GM18858 (cell line): ENCODE data around the gene SFTPB.

Experiments
- ATAC-seq: cut with Tn5 transposase; IDR thresholded peaks from one replicate; pipeline ENCODE4 v1.9.1; 2021; ENCODE audit not compliant: unreplicated experiment

Gene SFTPB

GRCh38 chr2:85702800-85703199, 34.8 kb upstream of the SFTPB start:
- ATAC-seq, result no peak

- ATAC-seq, result no peak
Measured at GRCh38 chr2:85702172-85702571, 34.2 kb upstream of the SFTPB start.

GRCh38 chr2:85699325-85699724, 31.3 kb upstream of the SFTPB start:
- no peak for ATAC-seq

GRCh38 chr2:85698880-85699254, 30.9 kb upstream of the SFTPB start:
- no peak for ATAC-seq

GRCh38 chr2:85698184-85698879, 30.3 kb upstream of the SFTPB start:
- no peak for ATAC-seq

GRCh38 chr2:85697716-85698115, 29.7 kb upstream of the SFTPB start:
- ATAC-seq, result no peak

GRCh38 chr2:85697096-85697495, 29.1 kb upstream of the SFTPB start:
- ATAC-seq, result no peak

- ATAC-seq, result no peak
Measured at GRCh38 chr2:85695691-85696668, 28.0 kb upstream of the SFTPB start.

GRCh38 chr2:85695121-85695520, 27.1 kb upstream of the SFTPB start:
- no peak for ATAC-seq

GRCh38 chr2:85694052-85695025, 26.3 kb upstream of the SFTPB start, which contains the start of gene GNLY:
Gene GNLY (plus strand): TSS chr2:85694358. CDS start chr2:85694419, 61 bp downstream.
- ATAC-seq, result no peak

- no peak for ATAC-seq
Measured at GRCh38 chr2:85692039-85692645, 24.1 kb upstream of the SFTPB start.

GRCh38 chr2:85690932-85691331, 22.9 kb upstream of the SFTPB start:
- ATAC-seq, result no peak

GRCh38 chr2:85684806-85685205, 16.8 kb upstream of the SFTPB start:
- ATAC-seq, result no peak

GRCh38 chr2:85684380-85684779, 16.4 kb upstream of the SFTPB start:
- no peak for ATAC-seq

- ATAC-seq, result no peak
Measured at GRCh38 chr2:85682378-85682777, 14.4 kb upstream of the SFTPB start.

- no peak for ATAC-seq
Measured at GRCh38 chr2:85681776-85682175, 13.8 kb upstream of the SFTPB start.

GRCh38 chr2:85681372-85681763, 13.4 kb upstream of the SFTPB start:
- ATAC-seq, result no peak

- ATAC-seq, result no peak
Measured at GRCh38 chr2:85680707-85681371, 12.8 kb upstream of the SFTPB start.

- no peak for ATAC-seq
Measured at GRCh38 chr2:85678794-85679672, 11.0 kb upstream of the SFTPB start.
